GM12873 (cell line): ENCODE measurements around the gene ZBED1.

ENCODE experiments used
- TF ChIP-seq, protein P1 (sequence below): IDR thresholded peaks from 2 replicates; pipeline ENCODE4 v1.5.1; 2012; ENCODE audit warnings: low read depth, mild to moderate bottlenecking, moderate library complexity, low read length, control low read depth; ENCODE audit not compliant: insufficient read depth; ENCODE audit errors: missing control alignments

The ZBED1 gene

DNA sequence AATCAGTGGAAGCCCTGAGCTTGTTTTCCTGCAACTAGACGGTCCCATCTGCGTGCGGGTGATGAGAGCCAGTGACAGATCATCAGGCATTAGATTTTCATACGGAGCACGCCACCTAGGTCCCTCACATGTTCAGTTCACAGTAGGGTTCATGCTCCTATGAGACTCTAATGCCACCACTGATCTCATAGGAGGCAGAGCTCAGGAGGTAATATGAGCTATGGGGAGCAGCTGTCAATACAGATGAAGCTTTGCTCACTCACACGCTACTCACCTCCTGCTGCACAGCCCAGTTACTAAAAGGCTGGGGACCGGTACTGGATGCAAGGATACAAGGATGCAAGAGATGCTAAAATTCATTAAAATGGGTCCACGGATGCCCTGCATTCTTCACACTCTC lies 61.2 kb downstream of the ZBED1 start:
- TF ChIP-seq, protein P1, sequence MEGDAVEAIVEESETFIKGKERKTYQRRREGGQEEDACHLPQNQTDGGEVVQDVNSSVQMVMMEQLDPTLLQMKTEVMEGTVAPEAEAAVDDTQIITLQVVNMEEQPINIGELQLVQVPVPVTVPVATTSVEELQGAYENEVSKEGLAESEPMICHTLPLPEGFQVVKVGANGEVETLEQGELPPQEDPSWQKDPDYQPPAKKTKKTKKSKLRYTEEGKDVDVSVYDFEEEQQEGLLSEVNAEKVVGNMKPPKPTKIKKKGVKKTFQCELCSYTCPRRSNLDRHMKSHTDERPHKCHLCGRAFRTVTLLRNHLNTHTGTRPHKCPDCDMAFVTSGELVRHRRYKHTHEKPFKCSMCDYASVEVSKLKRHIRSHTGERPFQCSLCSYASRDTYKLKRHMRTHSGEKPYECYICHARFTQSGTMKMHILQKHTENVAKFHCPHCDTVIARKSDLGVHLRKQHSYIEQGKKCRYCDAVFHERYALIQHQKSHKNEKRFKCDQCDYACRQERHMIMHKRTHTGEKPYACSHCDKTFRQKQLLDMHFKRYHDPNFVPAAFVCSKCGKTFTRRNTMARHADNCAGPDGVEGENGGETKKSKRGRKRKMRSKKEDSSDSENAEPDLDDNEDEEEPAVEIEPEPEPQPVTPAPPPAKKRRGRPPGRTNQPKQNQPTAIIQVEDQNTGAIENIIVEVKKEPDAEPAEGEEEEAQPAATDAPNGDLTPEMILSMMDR: no peak
